LHCN-M2 (cell line): ENCODE results near the gene CRIP1. TPM values are rescaled to one million over a fixed set of nuclear protein-coding genes. Genes with fewer than 3 reads are reported as not detected.
A peak's percentile ranks its signal among the peaks of the same experiment; 100 is the strongest.

Experiments used
- DNase-seq: peaks from one replicate; pipeline ENCODE4 v3.0.0-alpha.2; 2012; ENCODE audit warnings: low read depth
- total RNA-seq: library from RNA; depleted of rRNA; stranded (reverse); fragments of >200 nt; gene quantifications from 2 replicates; pipeline ENCODE4 v1.2.3, GENCODE V29; 2014

The CRIP1 gene
- total RNA-seq, 1 experiment from 2014 or later: not detected

- no peak for DNase-seq
Observed at GRCh38 chr14:105503935-105504692, 17.4 kb downstream of the CRIP1 start.

GRCh38 chr14:105505101-105505500 lies 18.4 kb downstream of the CRIP1 start:
- DNase-seq: no peak

- no peak for DNase-seq
Observed at GRCh38 chr14:105507247-105507646, 20.6 kb downstream of the CRIP1 start.

- DNase-seq: no peak
Observed at GRCh38 chr14:105508069-105508468, 21.4 kb downstream of the CRIP1 start.

- DNase-seq: no peak
Observed at GRCh38 chr14:105508601-105509000, 21.9 kb downstream of the CRIP1 start.

- no peak for DNase-seq
Observed at GRCh38 chr14:105517096-105517495, 30.4 kb downstream of the CRIP1 start.

GRCh38 chr14:105519946-105520698 lies 33.4 kb downstream of the CRIP1 start:
- no peak for DNase-seq

GRCh38 chr14:105525326-105525725 lies 38.6 kb downstream of the CRIP1 start:
- DNase-seq: no peak

GRCh38 chr14:105525861-105526775 lies 39.4 kb downstream of the CRIP1 start, which contains the start of gene TMEM121:
TMEM121 (plus strand) TSS chr14:105526583; CDS start chr14:105528835, 2,252 bp downstream.
- no peak for DNase-seq

- no peak for DNase-seq
Observed at GRCh38 chr14:105526776-105527380, 40.2 kb downstream of the CRIP1 start.

GRCh38 chr14:105527381-105527825 lies 40.7 kb downstream of the CRIP1 start:
- DNase-seq: no peak

GRCh38 chr14:105527826-105528585 lies 41.3 kb downstream of the CRIP1 start:
- peak; percentile 57 for DNase-seq

GRCh38 chr14:105528586-105529318 lies 42.1 kb downstream of the CRIP1 start:
- DNase-seq: no peak

GRCh38 chr14:105529319-105529568 lies 42.6 kb downstream of the CRIP1 start:
- DNase-seq: no peak

- DNase-seq: no peak
Observed at GRCh38 chr14:105529569-105530284, 43.0 kb downstream of the CRIP1 start.

GRCh38 chr14:105530285-105531087 lies 43.8 kb downstream of the CRIP1 start:
- no peak for DNase-seq

GRCh38 chr14:105531088-105531893 lies 44.6 kb downstream of the CRIP1 start:
- DNase-seq: no peak
